ENCODE data around the gene PHAF1.

GRCh38 chr16:67089101-67089500 lies 20.6 kb upstream of the PHAF1 start:
- TF ChIP-seq POLR2A (IDR thresholded peaks at IDR 0.05) (no peak), CTCF (IDR thresholded peaks at IDR 0.05) (no peak)
